Hematopoietic multipotent progenitor cell treated with erythropoietin and hydrocortisone succinate and interleukin-3 and kit ligand, for 4 days (in vitro differentiated cells): ENCODE data around the gene JPH2.

Experiments
- DNase-seq: peaks from one replicate; pipeline ENCODE4 v3.0.0-alpha.2; 2015

JPH2 gene

GRCh38 chr20:44095831-44096230, 91.2 kb downstream of the JPH2 start:
- no peak for DNase-seq

- no peak for DNase-seq
These were observed 93.8 kb downstream of the JPH2 start for GRCh38 chr20:44093249-44093582.

- peak; percentile 65 for DNase-seq
These were observed 94.3 kb downstream of the JPH2 start for GRCh38 chr20:44092551-44093248.

- DNase-seq: no peak
These were observed 96.0 kb downstream of the JPH2 start for GRCh38 chr20:44091026-44091425.

- DNase-seq: peak; percentile 38
These were observed 96.9 kb downstream of the JPH2 start for GRCh38 chr20:44089987-44090674.

- no peak for DNase-seq
These were observed 99.2 kb downstream of the JPH2 start for GRCh38 chr20:44087857-44088120.

GRCh38 chr20:44087051-44087856, 99.7 kb downstream of the JPH2 start:
- no peak for DNase-seq

- DNase-seq: no peak
These were observed 101.2 kb downstream of the JPH2 start for GRCh38 chr20:44085616-44086434.

GRCh38 chr20:44084891-44085290, 102.1 kb downstream of the JPH2 start:
- no peak for DNase-seq

- no peak for DNase-seq
These were observed 102.5 kb downstream of the JPH2 start for GRCh38 chr20:44084439-44084838.

- DNase-seq: no peak
These were observed 103.6 kb downstream of the JPH2 start for GRCh38 chr20:44083220-44083933.

- no peak for DNase-seq
These were observed 105.1 kb downstream of the JPH2 start for GRCh38 chr20:44081888-44082287.

GRCh38 chr20:44081476-44081875, 105.5 kb downstream of the JPH2 start:
- DNase-seq: no peak

GRCh38 chr20:44080646-44081267, 106.2 kb downstream of the JPH2 start:
- DNase-seq: peak; percentile 87

GRCh38 chr20:44080064-44080463, 106.9 kb downstream of the JPH2 start:
- no peak for DNase-seq

GRCh38 chr20:44079291-44079690, 107.7 kb downstream of the JPH2 start:
- no peak for DNase-seq

GRCh38 chr20:44075950-44076232, 111.1 kb downstream of the JPH2 start:
- no peak for DNase-seq

GRCh38 chr20:44075191-44075949, 111.6 kb downstream of the JPH2 start:
- no peak for DNase-seq

- DNase-seq: no peak
These were observed 112.5 kb downstream of the JPH2 start for GRCh38 chr20:44074252-44075151.

GRCh38 chr20:44073675-44074071, 113.3 kb downstream of the JPH2 start:
- DNase-seq: no peak
